Testis (tissue), 5 donors: ENCODE measurements around the gene FBXO40. TPM values are rescaled to one million over a fixed set of nuclear protein-coding genes. Genes with fewer than 3 reads are reported as not detected.

ENCODE experiments used
- DNase-seq: peaks from one replicate; pipeline ENCODE4 v3.0.0-alpha.2; 2019
- H3K27ac ChIP-seq, 2 donors: fragments of 200-600 bp; sonication (generic); one replicate each; pipeline ENCODE4 v1.5.1; 2019
- H3K27me3 ChIP-seq: fragments of 200-600 bp; sonication (generic); one replicate; pipeline ENCODE4 v1.5.1; 2019
- H3K36me3 ChIP-seq: fragments of 200-600 bp; sonication (generic); one replicate; pipeline ENCODE4 v1.5.1; 2017; ENCODE audit warnings: low read depth; ENCODE audit errors: missing control alignments
- H3K4me1 ChIP-seq: fragments of 200-600 bp; sonication (generic); one replicate; pipeline ENCODE4 v1.5.1; 2019
- H3K4me3 ChIP-seq, 2 donors: fragments of 200-600 bp; sonication (generic); one replicate each; pipeline ENCODE4 v1.5.1; 2017 to 2019
- H3K9me3 ChIP-seq: fragments of 200-600 bp; sonication (generic); one replicate; pipeline ENCODE4 v1.5.1; 2017
- CTCF ChIP-seq, 3 experiments: fragments of 450-650 bp in 2 of 3; fragments of 200-600 bp in 1 of 3; sonication (generic) in 1 of 3; IDR thresholded peaks; one replicate each; pipeline ENCODE4 v1.5.1; 2016 to 2019; ENCODE audit warnings: antibody characterized with exemption in 3 of 3, mild to moderate bottlenecking in 2 of 3, moderate library complexity in 1 of 3
- POLR2A ChIP-seq: fragments of 450-650 bp; IDR thresholded peaks from one replicate; pipeline ENCODE4 v1.6.1; 2017; ENCODE audit warnings: antibody characterized with exemption, mild to moderate bottlenecking, moderate library complexity
- WGBS, 2 donors: methylation state at CpG; one replicate each; pipeline ENCODE4 v1.1.5; 2018; 5-methylcytosine and 5-hydroxymethylcytosine counted together
- intact Hi-C: fragments of 100-400 bp; cut with DNase I; formaldehyde crosslinking; loops from one replicate; pipeline ENCODE4 v1.15.1; 2023; ENCODE audit warnings: low total_unique reads
- long read RNA-seq, 2 donors: transcript quantifications; one replicate each; lab custom pipeline, GENCODE V29; 2026
- polyA plus RNA-seq: library from polyadenylated mRNA; stranded (reverse); fragments of 350-450 nt; fragmentation: Illumina TruSeq; extraction: RNeasy Lipid Tissue Mini Kit (QIAGEN cat#74804); gene quantifications from one replicate; pipeline ENCODE4 v1.2.3, GENCODE V29; 2014; ENCODE audit warnings: low read depth, low replicate concordance; ENCODE audit not compliant: insufficient read depth
- total RNA-seq, 2 donors: library from RNA; depleted of rRNA; stranded (reverse); fragments of >200 nt; gene quantifications; one replicate each; pipeline ENCODE4 v1.2.3, GENCODE V29; 2016

Gene FBXO40, protein sequence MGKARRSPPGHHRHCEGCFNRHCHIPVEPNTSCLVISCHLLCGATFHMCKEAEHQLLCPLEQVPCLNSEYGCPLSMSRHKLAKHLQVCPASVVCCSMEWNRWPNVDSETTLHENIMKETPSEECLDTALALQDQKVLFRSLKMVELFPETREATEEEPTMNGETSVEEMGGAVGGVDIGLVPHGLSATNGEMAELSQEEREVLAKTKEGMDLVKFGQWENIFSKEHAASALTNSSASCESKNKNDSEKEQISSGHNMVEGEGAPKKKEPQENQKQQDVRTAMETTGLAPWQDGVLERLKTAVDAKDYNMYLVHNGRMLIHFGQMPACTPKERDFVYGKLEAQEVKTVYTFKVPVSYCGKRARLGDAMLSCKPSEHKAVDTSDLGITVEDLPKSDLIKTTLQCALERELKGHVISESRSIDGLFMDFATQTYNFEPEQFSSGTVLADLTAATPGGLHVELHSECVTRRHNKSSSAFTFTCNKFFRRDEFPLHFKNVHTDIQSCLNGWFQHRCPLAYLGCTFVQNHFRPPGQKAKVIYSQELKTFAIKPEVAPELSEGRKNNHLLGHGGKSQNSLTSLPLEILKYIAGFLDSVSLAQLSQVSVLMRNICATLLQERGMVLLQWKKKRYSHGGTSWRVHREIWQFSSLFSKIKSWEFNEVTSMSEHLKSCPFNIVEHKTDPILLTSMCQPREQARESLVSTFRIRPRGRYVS
- total RNA-seq: under 1 TPM; 0.31 to 0.68 TPM
- polyA plus RNA-seq: 0.61 TPM
- long read RNA-seq, donor 1: 0 reads
- long read RNA-seq, donor 2: 0 reads

GRCh38 chr3:121592856-121593702 lies at the start of gene FBXO40:
TSS of gene FBXO40 (plus strand) at chr3:121593379. CDS start at chr3:121620576, 27,197 bp downstream.
- peaks cover 12% of the 10 kb centered on the region for H3K4me1 ChIP-seq
- H3K4me3 ChIP-seq: no peak within 1 kb of the TSS
- peak; percentile 74 for DNase-seq
- H3K27ac ChIP-seq: peak within 1 kb of the TSS; percentile 42 to 53
- intact Hi-C loops: no loop called here
- H3K9me3 ChIP-seq: no peaks in the 10 kb centered on the region
- H3K27me3 ChIP-seq: no peaks in the 10 kb centered on the region
- WGBS, 2 donors: 38 to 51% methylated on average over 11 of the region's 11 CpGs
- no peaks in the 10 kb centered on the region for H3K36me3 ChIP-seq
- TF ChIP-seq POLR2A: no peak

GRCh38 chr3:121545049-121545573 lies 48.1 kb upstream of the FBXO40 start:
- WGBS, 2 donors: 1 to 3% methylated on average over 16 to 18 of the region's 18 CpGs

GRCh38 chr3:121545574-121546455 lies 47.4 kb upstream of the FBXO40 start, which contains the start of gene POLQ:
TSS of gene POLQ (minus strand) at chr3:121545988. CDS start at chr3:121545877, 111 bp downstream.
- H3K4me3 ChIP-seq: peak within 1 kb of the TSS; percentile 61 to 62
- H3K27ac ChIP-seq: peak within 1 kb of the TSS; percentile 26 to 52
- 0% methylated on average over 22 to 42 of the region's 42 CpGs for WGBS, 2 donors
- H3K36me3 ChIP-seq: no peaks in the 10 kb centered on the region
- peak; percentile 97 for DNase-seq
- intact Hi-C loops: no loop called here
- H3K9me3 ChIP-seq: no peaks in the 10 kb centered on the region
- H3K4me1 ChIP-seq: no peaks in the 10 kb centered on the region
- TF ChIP-seq CTCF (IDR thresholded peaks at IDR 0.05): no peak
- TF ChIP-seq POLR2A: no peak
- H3K27me3 ChIP-seq: no peaks in the 10 kb centered on the region

More at GRCh38 chr3:121545049-121545573, 48.1 kb upstream of the FBXO40 start:
- no peaks in the 10 kb centered on the region for H3K36me3 ChIP-seq
- no peaks in the 10 kb centered on the region for H3K9me3 ChIP-seq
- no peak overlapping the region for H3K27ac ChIP-seq
- H3K4me3 ChIP-seq: peak overlapping the region; percentile 61 to 62
- no peak for DNase-seq
- H3K27me3 ChIP-seq: no peaks in the 10 kb centered on the region
- no peaks in the 10 kb centered on the region for H3K4me1 ChIP-seq
- intact Hi-C loops: no loop called here
- no peak for TF ChIP-seq CTCF (IDR thresholded peaks at IDR 0.05)
- TF ChIP-seq POLR2A: no peak

DNA sequence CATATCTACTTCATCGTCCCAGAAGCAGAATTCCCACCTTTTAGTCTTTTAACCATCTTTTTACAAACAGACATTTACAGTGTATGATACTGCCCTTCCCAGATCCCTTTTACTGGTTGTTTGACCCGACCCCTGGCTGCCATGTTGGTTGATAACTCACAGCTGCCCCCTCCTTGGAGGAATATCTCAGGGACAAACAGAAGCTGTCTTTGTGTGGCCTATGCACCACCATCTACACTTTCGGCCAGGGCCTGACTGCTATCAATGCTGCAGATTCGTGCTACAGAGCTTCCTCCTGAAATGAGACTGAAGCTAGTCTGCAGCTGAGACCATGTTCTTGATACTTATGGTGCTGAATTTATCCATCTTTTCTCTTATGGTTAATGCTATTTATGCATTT lies 40.8 kb upstream of the FBXO40 start:
- TF ChIP-seq POLR2A (no peak), CTCF (IDR thresholded peaks at IDR 0.05) (no peak)
- H3K27me3 ChIP-seq: no peaks in the 10 kb centered on the region
- WGBS, 2 donors: 31 to 49% methylated on average over 4 of the region's 4 CpGs
- peak overlapping the region; percentile 2 to 12 for H3K27ac ChIP-seq
- H3K36me3 ChIP-seq: no peaks in the 10 kb centered on the region
- H3K9me3 ChIP-seq: no peaks in the 10 kb centered on the region
- DNase-seq: peak; percentile 50
- intact Hi-C loops: no loop called here
- peaks cover 10% of the 10 kb centered on the region for H3K4me1 ChIP-seq
- H3K4me3 ChIP-seq: no peak overlapping the region
